Neuronal stem cell (in vitro differentiated cells): ENCODE data around the gene CACNA2D4. TPM values are rescaled to one million over a fixed set of nuclear protein-coding genes. Genes with fewer than 3 reads are reported as not detected.
A peak's percentile ranks its signal among the peaks of the same experiment; 100 is the strongest.

Experiments
- DNase-seq: peaks from one replicate; pipeline ENCODE4 v3.0.0-alpha.2; 2013; ENCODE audit warnings: low spot score
- H2AFZ ChIP-seq: one replicate; pipeline ENCODE4 v1.6.1; 2013; ENCODE audit warnings: mild to moderate bottlenecking, low read length, inconsistent platforms
- H2AK5ac ChIP-seq: 2 replicates; pipeline ENCODE4 v1.6.1; 2013; ENCODE audit warnings: low read depth, mild to moderate bottlenecking, inconsistent platforms, low read length, moderate library complexity, mixed read lengths
- H2BK120ac ChIP-seq: 2 replicates; pipeline ENCODE4 v1.6.1; 2013; ENCODE audit warnings: low read depth, mild to moderate bottlenecking, inconsistent platforms, low read length, moderate library complexity, mixed read lengths
- H2BK12ac ChIP-seq: one replicate; pipeline ENCODE4 v1.6.1; 2013; ENCODE audit warnings: low read length, inconsistent platforms
- H2BK15ac ChIP-seq: 2 replicates; pipeline ENCODE4 v1.6.1; 2013; ENCODE audit warnings: mild to moderate bottlenecking, low read length, inconsistent platforms, mixed read lengths
- H2BK5ac ChIP-seq: one replicate; pipeline ENCODE4 v1.6.1; 2013; ENCODE audit warnings: inconsistent platforms, mild to moderate bottlenecking, low read length, moderate library complexity
- H3K14ac ChIP-seq: one replicate; pipeline ENCODE4 v1.6.1; 2013; ENCODE audit warnings: low read length, inconsistent platforms
- H3K18ac ChIP-seq: 2 replicates; pipeline ENCODE4 v1.6.1; 2013; ENCODE audit warnings: low read length, inconsistent platforms
- H3K23ac ChIP-seq: 2 replicates; pipeline ENCODE4 v1.6.1; 2013; ENCODE audit warnings: low read depth, mild to moderate bottlenecking, mixed read lengths, low read length, inconsistent platforms; ENCODE audit not compliant: poor library complexity
- H3K27ac ChIP-seq: replicated peaks from 3 replicates; pipeline ENCODE4 v1.5.1; 2013; ENCODE audit warnings: low read length, inconsistent platforms
- H3K27me3 ChIP-seq, 3 experiments: 2 replicates each; pipeline ENCODE4 v1.6.1; 2013; ENCODE audit warnings: low read length in 3 of 3, mild to moderate bottlenecking in 2 of 3, inconsistent platforms in 1 of 3, low read depth in 1 of 3, mixed read lengths in 1 of 3, moderate library complexity in 1 of 3; ENCODE audit not compliant: control insufficient read depth in 3 of 3, insufficient read depth in 3 of 3
- H3K36me3 ChIP-seq, 2 donors: replicated peaks in 1 of 2; 2 replicates each; pipeline ENCODE4 v1.6.1; 2013; ENCODE audit warnings: low read length in 2 of 2; ENCODE audit not compliant: control insufficient read depth in 2 of 2, insufficient read depth in 2 of 2
- H3K4ac ChIP-seq: 2 replicates; pipeline ENCODE4 v1.6.1; 2013; ENCODE audit warnings: inconsistent platforms, mild to moderate bottlenecking, low read length, moderate library complexity
- H3K4me1 ChIP-seq, 2 donors: 1 replicate in 1 of 2; 2 replicates in 1 of 2; pipeline ENCODE4 v1.6.1; 2013; ENCODE audit warnings: low read length in 2 of 2, low read depth in 1 of 2; ENCODE audit not compliant: control insufficient read depth in 2 of 2, insufficient read depth in 1 of 2
- H3K4me2 ChIP-seq: one replicate; pipeline ENCODE4 v1.6.1; 2013; ENCODE audit warnings: mild to moderate bottlenecking, low read length, inconsistent platforms; ENCODE audit not compliant: insufficient read depth, poor library complexity, severe bottlenecking
- H3K4me3 ChIP-seq, 2 donors: 2 replicates each; pipeline ENCODE4 v1.5.1; 2013; ENCODE audit warnings: low read length in 2 of 2, mild to moderate bottlenecking in 2 of 2, inconsistent platforms in 1 of 2, moderate library complexity in 1 of 2
- H3K79me1 ChIP-seq: one replicate; pipeline ENCODE4 v1.6.1; 2013; ENCODE audit warnings: low read depth, mild to moderate bottlenecking, inconsistent platforms, low read length, moderate library complexity
- H3K9ac ChIP-seq: one replicate; pipeline ENCODE4 v1.6.1; 2013; ENCODE audit warnings: mild to moderate bottlenecking, low read depth, low read length, inconsistent platforms; ENCODE audit not compliant: poor library complexity
- H3K9me3 ChIP-seq, 2 donors: replicated peaks in 1 of 2; 2 replicates each; pipeline versions ENCODE3 to v1.6.1; 2013; ENCODE audit warnings: low read length in 2 of 2, mild to moderate bottlenecking in 2 of 2, inconsistent platforms in 1 of 2, low read depth in 1 of 2, mixed read lengths in 1 of 2, moderate library complexity in 1 of 2; ENCODE audit not compliant: control insufficient read depth in 2 of 2, insufficient read depth in 1 of 2
- H4K8ac ChIP-seq: one replicate; pipeline ENCODE4 v1.6.1; 2013; ENCODE audit warnings: low read depth, mild to moderate bottlenecking, inconsistent platforms, low read length, moderate library complexity
- H4K91ac ChIP-seq: one replicate; pipeline ENCODE4 v1.6.1; 2013; ENCODE audit warnings: low read length, low read depth, mild to moderate bottlenecking, inconsistent platforms; ENCODE audit not compliant: poor library complexity
- WGBS, 2 donors: extraction: QIAGEN DNeasy Blood & Tissue Kit; methylation state at CpG; one replicate each; pipeline ENCODE4 v1.1.7; 2013; ENCODE audit warnings: missing lambda C conversion rate in 2 of 2, mixed read lengths in 1 of 2; ENCODE audit not compliant: insufficient read length in 2 of 2, insufficient replicate concordance in 1 of 2; ENCODE audit errors: extremely low coverage in 2 of 2; 5-methylcytosine and 5-hydroxymethylcytosine counted together
- polyA plus RNA-seq, 2 experiments: library from polyadenylated mRNA; stranded (reverse); fragments of 200-250 nt; gene quantifications; one replicate each; pipeline ENCODE4 v1.2.3, GENCODE V29; 2013

The CACNA2D4 gene, protein sequence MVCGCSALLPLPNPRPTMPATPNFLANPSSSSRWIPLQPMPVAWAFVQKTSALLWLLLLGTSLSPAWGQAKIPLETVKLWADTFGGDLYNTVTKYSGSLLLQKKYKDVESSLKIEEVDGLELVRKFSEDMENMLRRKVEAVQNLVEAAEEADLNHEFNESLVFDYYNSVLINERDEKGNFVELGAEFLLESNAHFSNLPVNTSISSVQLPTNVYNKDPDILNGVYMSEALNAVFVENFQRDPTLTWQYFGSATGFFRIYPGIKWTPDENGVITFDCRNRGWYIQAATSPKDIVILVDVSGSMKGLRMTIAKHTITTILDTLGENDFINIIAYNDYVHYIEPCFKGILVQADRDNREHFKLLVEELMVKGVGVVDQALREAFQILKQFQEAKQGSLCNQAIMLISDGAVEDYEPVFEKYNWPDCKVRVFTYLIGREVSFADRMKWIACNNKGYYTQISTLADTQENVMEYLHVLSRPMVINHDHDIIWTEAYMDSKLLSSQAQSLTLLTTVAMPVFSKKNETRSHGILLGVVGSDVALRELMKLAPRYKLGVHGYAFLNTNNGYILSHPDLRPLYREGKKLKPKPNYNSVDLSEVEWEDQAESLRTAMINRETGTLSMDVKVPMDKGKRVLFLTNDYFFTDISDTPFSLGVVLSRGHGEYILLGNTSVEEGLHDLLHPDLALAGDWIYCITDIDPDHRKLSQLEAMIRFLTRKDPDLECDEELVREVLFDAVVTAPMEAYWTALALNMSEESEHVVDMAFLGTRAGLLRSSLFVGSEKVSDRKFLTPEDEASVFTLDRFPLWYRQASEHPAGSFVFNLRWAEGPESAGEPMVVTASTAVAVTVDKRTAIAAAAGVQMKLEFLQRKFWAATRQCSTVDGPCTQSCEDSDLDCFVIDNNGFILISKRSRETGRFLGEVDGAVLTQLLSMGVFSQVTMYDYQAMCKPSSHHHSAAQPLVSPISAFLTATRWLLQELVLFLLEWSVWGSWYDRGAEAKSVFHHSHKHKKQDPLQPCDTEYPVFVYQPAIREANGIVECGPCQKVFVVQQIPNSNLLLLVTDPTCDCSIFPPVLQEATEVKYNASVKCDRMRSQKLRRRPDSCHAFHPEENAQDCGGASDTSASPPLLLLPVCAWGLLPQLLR
- 2.9 TPM for polyA plus RNA-seq (2013, experiment 1 of 2)
- polyA plus RNA-seq (2013, experiment 2 of 2), result 2.5 TPM

DNA sequence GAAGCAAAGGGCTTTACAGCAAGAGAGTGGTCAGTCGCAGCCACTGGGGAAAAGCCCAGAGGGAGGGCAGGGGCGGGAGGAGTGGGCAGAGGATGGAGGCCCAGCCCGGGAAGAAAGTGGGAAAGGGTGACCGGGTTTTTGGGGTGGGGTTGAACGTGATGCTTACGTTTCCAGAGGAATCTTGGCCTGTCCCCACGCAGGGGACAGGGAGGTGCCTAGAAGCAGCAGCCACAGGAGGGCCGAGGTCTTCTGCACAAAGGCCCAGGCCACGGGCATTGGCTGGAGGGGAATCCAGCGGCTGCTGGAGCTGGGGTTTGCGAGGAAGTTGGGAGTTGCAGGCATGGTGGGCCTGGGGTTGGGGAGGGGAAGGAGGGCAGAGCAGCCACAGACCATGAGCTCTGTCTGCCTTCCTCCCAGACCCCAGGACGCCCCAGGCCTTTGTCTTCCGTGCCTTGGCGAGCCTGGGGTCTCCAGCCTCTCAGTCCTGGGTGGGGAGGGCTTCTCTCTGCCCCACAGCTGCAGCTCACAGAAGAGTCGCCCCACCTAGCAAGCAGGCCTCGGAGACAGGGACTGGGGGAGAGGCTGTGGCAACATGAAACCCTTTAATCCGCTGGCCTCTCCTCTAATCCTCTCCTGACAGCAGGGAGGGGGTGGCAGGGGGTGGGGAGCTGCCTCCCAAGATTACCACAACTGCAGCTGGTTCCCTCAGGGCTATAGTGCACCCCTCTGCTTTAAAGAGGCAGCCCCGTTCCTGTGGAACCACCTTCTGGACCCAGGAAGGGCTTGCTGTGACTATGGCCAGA lies at the start of gene CACNA2D4:
Gene CACNA2D4, minus strand, starts transcription at position 572 of the 803 bp plus-strand sequence. Its CDS starts 179 bp downstream, at position 393.
- H3K4me2 ChIP-seq, result peak within 1 kb of the TSS; percentile 37
- DNase-seq, result peak; percentile 56
- WGBS, 2 donors, result no CpG with 5 or more reads among the region's 18 CpGs
- H3K27me3 ChIP-seq, result peaks cover 0 to 7% (median 0%) of the 10 kb centered on the region in 3 experiments
- no peak within 1 kb of the TSS for H3K4ac ChIP-seq
- H3K23ac ChIP-seq, result peak within 1 kb of the TSS; percentile 83
- H3K4me1 ChIP-seq, result peaks cover 0 to 27% of the 10 kb centered on the region in 2 donors
- H2BK120ac ChIP-seq, result peak within 1 kb of the TSS; percentile 99
- peak within 1 kb of the TSS; percentile 29 for H4K8ac ChIP-seq
- peak within 1 kb of the TSS; percentile 60 for H2BK15ac ChIP-seq
- H2AK5ac ChIP-seq, result peak within 1 kb of the TSS; percentile 49
- H3K4me3 ChIP-seq, result no peak within 1 kb of the TSS
- peak within 1 kb of the TSS; percentile 85 for H3K27ac ChIP-seq
- H4K91ac ChIP-seq, result peak within 1 kb of the TSS; percentile 13
- peak within 1 kb of the TSS; percentile 56 for H3K14ac ChIP-seq
- H3K9ac ChIP-seq, result peak within 1 kb of the TSS; percentile 60
- peak within 1 kb of the TSS; percentile 49 for H2BK5ac ChIP-seq
- peak within 1 kb of the TSS; percentile 92 for H3K18ac ChIP-seq
- peak within 1 kb of the TSS; percentile 74 for H2AFZ ChIP-seq
- H2BK12ac ChIP-seq, result peak within 1 kb of the TSS; percentile 11
- no peaks in the 10 kb centered on the region for H3K36me3 ChIP-seq
- H3K79me1 ChIP-seq, result peaks cover 2% of the 10 kb centered on the region
- H3K9me3 ChIP-seq, result no peaks in the 10 kb centered on the region

DNA sequence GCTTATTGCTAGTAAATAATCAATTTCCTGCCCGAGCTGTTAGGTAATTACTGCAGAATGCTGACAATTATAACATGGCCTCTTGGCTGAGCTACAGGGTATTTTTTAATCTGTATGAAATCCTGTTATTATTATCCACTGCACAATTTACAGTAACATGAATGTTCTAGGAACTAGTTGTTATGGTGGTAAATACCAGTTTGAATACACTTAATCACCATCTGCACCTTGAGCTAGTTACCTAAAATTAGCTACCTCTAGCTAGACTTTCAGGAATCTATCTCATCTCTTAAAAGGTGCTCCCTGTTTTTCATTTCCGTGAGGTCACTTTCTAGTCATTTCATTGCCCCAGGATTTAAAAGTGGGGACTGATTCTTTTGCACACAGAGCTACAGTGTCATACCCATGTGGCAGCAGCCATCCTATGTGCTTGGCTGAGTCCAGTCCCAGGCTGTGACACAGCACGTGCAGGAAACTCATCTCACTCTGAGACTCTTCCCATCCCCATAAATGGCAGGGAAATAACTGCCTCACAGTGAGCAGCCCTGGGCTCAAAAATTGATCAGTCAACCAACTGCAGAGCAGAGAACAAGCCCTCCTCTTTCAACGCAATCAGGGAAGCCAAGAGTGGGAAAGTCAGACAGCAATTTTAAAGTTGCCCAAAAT lies 48.2 kb upstream of the CACNA2D4 start:
- no peak for DNase-seq
- H3K18ac ChIP-seq, result no peak overlapping the region
- peaks cover 12 to 57% of the 10 kb centered on the region in 2 donors for H3K36me3 ChIP-seq
- H3K27ac ChIP-seq, result no peak overlapping the region
- H2BK5ac ChIP-seq, result no peak overlapping the region
- H3K4me3 ChIP-seq, result no peak overlapping the region
- no peaks in the 10 kb centered on the region for H3K79me1 ChIP-seq
- H3K4ac ChIP-seq, result no peak overlapping the region
- no peak overlapping the region for H3K14ac ChIP-seq
- H3K27me3 ChIP-seq, result no peaks in the 10 kb centered on the region
- H4K8ac ChIP-seq, result no peak overlapping the region
- H3K23ac ChIP-seq, result no peak overlapping the region
- H2BK15ac ChIP-seq, result no peak overlapping the region
- no peak overlapping the region for H2BK120ac ChIP-seq
- no peak overlapping the region for H3K4me2 ChIP-seq
- H3K4me1 ChIP-seq, result no peaks in the 10 kb centered on the region
- WGBS, 2 donors, result no CpG with 5 or more reads among the region's 4 CpGs
- H3K9me3 ChIP-seq, result no peaks in the 10 kb centered on the region
- no peak overlapping the region for H3K9ac ChIP-seq
- H2BK12ac ChIP-seq, result no peak overlapping the region
- no peak overlapping the region for H2AK5ac ChIP-seq
- H4K91ac ChIP-seq, result no peak overlapping the region
- no peak overlapping the region for H2AFZ ChIP-seq

DNA sequence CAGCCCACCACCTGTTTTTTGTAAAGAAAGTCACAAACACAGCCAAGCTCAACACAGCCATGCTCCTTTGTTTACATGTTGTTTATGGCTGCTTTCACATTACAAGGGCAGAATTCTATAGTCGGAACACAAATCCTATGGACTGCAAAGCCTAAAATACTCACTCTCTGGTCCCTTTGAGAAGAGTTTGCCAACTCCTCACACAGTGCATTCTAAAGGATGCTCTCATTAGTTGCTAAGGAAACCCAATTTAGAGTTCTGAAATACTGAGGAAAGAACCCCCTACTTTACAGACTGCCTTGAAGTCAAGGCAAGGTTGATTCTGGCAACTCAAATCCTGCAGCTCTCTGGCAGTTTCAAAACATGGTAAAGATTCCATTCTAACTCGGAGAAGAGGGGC lies 47.5 kb upstream of the CACNA2D4 start:
- Histone ChIP-seq H2BK5ac (no peak overlapping the region), H3K4me1 (no peaks in the 10 kb centered on the region), H3K4me3 (no peak overlapping the region), H3K36me3 (peaks cover 12 to 64% of the 10 kb centered on the region in 2 donors), H3K18ac (no peak overlapping the region), H3K4me2 (no peak overlapping the region), H3K27me3 (no peaks in the 10 kb centered on the region), H3K4ac (no peak overlapping the region), H3K9me3 (no peaks in the 10 kb centered on the region), H3K27ac (no peak overlapping the region), H2BK15ac (no peak overlapping the region), H2AK5ac (no peak overlapping the region), H3K9ac (no peak overlapping the region), H3K23ac (no peak overlapping the region), H2BK120ac (no peak overlapping the region), H3K79me1 (no peaks in the 10 kb centered on the region), H2BK12ac (no peak overlapping the region), H3K14ac (no peak overlapping the region), H2AFZ (no peak overlapping the region), H4K8ac (no peak overlapping the region), H4K91ac (no peak overlapping the region)
- no CpG with 5 or more reads among the region's 2 CpGs for WGBS, 2 donors
- DNase-seq, result no peak
